Measurements from ENCODE around the gene CBX8.

Gene CBX8

GRCh38 chr17:79831265-79832217 is 34.7 kb upstream of the CBX8 start:
- TF ChIP-seq GATA3 (IDR thresholded peaks at IDR 0.05; ENCODE audit: low read depth, low read length) (no peak), GATA2 (IDR thresholded peaks at IDR 0.05; ENCODE audit: low read depth, low read length) (no peak)

DNA sequence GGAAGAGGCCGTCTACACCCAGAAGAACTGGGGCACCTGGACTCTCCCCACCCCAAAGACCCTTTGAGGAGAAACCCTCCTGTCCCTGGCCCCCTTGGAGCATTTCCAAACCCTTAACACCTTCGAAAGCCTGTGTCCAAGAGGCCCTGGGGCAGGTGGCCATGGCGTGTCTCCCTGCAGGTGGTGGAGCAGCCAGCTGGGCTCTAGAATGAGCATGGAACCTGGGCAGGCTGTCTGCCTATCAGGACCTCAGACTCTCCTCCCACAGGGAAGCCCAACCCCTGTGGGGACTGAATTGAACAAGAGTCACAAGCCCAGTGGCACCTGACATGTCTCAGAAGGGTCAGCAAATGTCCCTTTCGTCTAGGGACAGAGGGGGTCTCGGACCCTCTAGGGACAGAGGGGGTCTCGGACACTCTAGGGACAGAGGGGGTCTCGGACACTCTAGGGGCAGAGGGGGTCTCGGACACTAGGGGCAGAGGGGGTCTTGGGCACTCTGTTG is 33.9 kb upstream of the CBX8 start:
- TF ChIP-seq GATA2 (IDR thresholded peaks at IDR 0.05; ENCODE audit: low read depth, low read length) (no peak), GATA3 (IDR thresholded peaks at IDR 0.05; ENCODE audit: low read depth, low read length) (no peak)

GRCh38 chr17:79830303-79830702 is 33.4 kb upstream of the CBX8 start:
- TF ChIP-seq GATA2 (IDR thresholded peaks at IDR 0.05; ENCODE audit: low read depth, low read length) (no peak), GATA3 (IDR thresholded peaks at IDR 0.05; ENCODE audit: low read depth, low read length) (no peak)

DNA sequence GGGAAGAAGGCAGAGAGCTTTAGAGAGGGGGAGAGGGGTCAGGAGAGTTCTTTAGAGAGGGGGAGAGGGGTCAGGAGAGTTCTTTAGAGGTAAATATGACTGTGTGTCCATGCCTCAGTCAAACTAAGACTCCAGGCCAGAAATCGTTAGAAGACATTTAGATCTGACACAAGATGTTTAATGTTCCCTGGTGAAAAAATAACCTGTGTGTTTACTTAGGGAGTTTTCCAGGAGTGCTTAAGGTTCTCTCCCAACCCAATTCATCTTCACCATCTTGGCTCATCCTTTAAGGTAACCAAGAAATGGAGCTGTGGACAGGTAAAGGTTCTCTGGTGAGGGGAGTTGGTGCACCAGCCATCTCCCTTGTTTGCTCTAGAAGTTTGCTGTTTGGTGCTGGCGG is 32.6 kb upstream of the CBX8 start:
- no peak for TF ChIP-seq GATA3 (IDR thresholded peaks at IDR 0.05; ENCODE audit: low read depth, low read length)
- no peak for TF ChIP-seq GATA2 (IDR thresholded peaks at IDR 0.05; ENCODE audit: low read depth, low read length)

GRCh38 chr17:79829004-79829403 is 32.1 kb upstream of the CBX8 start:
- TF ChIP-seq GATA3 (IDR thresholded peaks at IDR 0.05; ENCODE audit: low read depth, low read length), result no peak
- no peak for TF ChIP-seq GATA2 (IDR thresholded peaks at IDR 0.05; ENCODE audit: low read depth, low read length)

GRCh38 chr17:79826841-79827578 is 30.1 kb upstream of the CBX8 start:
- TF ChIP-seq GATA2 (IDR thresholded peaks at IDR 0.05; ENCODE audit: low read depth, low read length) (no peak), GATA3 (IDR thresholded peaks at IDR 0.05; ENCODE audit: low read depth, low read length) (no peak)

- TF ChIP-seq GATA2 (IDR thresholded peaks at IDR 0.05; ENCODE audit: low read depth, low read length) (no peak), GATA3 (IDR thresholded peaks at IDR 0.05; ENCODE audit: low read depth, low read length) (no peak)
Observed at GRCh38 chr17:79826204-79826680, 29.4 kb upstream of the CBX8 start.

DNA sequence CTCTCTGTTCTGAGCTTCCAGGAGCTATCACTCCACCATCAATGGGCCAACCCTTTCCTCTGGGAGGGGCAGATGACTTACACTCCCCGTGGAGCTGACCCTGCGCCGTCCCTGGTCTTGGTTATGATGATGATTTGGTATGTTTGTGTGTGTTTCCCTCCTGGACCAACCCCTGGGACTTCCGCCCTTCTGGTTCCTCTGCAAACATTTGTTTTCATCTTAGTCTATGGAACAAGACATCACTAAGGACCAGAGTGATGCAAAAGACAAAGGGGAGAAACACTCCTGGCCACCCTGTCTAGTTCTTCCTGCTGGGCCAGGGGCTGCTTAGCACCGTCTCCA is 28.7 kb upstream of the CBX8 start:
- TF ChIP-seq GATA2 (IDR thresholded peaks at IDR 0.05; ENCODE audit: low read depth, low read length) (no peak), GATA3 (IDR thresholded peaks at IDR 0.05; ENCODE audit: low read depth, low read length) (no peak)

- no peak for TF ChIP-seq GATA3 (IDR thresholded peaks at IDR 0.05; ENCODE audit: low read depth, low read length)
- TF ChIP-seq GATA2 (IDR thresholded peaks at IDR 0.05; ENCODE audit: low read depth, low read length), result no peak
Observed at GRCh38 chr17:79824893-79825579, 28.2 kb upstream of the CBX8 start.

DNA sequence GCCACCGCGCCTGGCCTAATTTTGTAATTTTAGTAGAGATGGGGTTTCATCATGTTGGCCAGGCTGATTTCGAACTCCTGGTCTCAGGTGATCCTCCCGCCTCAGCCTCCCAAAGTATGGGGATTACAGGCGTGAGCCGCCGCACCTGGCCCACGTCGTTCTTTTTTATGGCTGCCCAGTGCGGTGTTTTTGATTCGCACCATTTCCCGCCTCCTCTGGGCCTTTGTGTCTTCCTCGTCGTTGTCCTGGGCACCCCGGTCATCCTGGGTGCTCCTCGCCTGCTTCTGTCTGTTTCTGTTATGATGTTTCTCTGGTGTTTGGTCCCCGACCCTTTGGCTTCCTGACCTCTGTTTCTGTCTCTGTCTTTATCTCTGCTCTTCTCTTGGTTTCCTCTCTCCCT is 27.4 kb upstream of the CBX8 start:
- TF ChIP-seq GATA3 (IDR thresholded peaks at IDR 0.05; ENCODE audit: low read depth, low read length), result no peak
- TF ChIP-seq GATA2 (IDR thresholded peaks at IDR 0.05; ENCODE audit: low read depth, low read length), result no peak

DNA sequence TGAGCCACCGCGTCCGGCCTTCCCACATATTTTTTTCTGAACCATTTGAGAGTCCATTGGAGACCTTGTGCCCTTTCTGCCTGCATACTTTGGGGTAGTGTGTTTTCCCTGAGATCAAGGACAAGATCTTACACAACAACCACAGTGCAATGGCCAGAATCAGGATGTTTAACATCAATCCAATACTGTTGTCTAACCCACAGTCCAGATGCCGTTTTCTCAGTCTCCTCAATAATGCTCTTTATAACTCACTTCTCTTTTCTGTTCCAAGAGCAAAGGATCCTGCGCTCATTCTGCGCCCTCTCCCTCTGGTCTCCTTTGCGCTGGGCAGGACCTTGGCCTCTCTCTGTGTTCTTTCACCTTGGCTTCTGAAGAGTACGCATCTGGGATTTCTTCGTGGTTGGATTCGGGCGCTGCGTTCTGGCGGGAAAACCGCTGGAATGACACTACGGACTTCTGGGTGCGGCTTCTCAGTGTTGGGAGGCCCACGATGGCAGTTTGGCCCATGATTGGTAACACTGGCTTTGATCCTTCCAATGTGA is 25.8 kb upstream of the CBX8 start:
- no peak for TF ChIP-seq GATA3 (IDR thresholded peaks at IDR 0.05; ENCODE audit: low read depth, low read length)
- no peak for TF ChIP-seq GATA2 (IDR thresholded peaks at IDR 0.05; ENCODE audit: low read depth, low read length)

DNA sequence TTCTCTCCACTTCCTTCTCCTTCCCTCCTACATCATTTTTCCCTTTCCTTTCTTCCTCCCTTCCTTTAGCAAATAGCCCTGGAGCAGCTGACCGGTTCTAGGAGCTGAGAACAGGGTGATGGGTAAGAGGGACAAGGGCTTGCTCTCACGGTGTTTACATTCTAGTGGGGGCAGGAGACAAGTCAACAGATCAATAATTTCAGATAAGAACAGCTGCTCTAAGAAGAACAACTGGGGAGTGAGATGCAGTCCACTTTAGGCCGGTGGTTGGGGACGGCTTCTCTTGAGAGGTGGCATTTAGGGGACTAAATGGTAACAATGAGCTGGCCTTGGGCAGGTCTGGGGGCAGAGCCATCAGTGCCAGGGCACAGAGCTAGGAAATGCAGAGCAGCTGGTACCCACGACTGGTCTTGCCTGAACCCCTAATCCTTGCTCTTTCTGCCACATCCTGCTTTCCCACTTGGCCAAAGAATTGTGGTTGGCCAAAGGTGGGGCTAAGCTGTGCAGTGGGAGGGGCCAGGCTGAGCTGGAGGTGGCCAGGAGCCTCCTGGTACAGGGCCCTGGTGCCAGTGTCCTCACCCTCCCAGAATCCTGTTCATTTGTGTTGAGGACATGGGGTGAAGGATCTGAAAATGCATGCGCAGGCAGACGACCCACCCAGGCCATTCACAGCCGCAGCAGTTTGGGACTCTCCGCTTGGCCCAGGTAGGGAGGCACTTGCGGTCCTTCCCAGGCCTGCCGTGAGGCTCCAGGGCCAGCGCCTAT is 24.6 kb upstream of the CBX8 start:
- TF ChIP-seq GATA3 (IDR thresholded peaks at IDR 0.05; ENCODE audit: low read depth, low read length), result no peak
- TF ChIP-seq GATA2 (IDR thresholded peaks at IDR 0.05; ENCODE audit: low read depth, low read length), result no peak

GRCh38 chr17:79820959-79821330 is 24.1 kb upstream of the CBX8 start:
- TF ChIP-seq GATA3 (IDR thresholded peaks at IDR 0.05; ENCODE audit: low read depth, low read length) (no peak), GATA2 (IDR thresholded peaks at IDR 0.05; ENCODE audit: low read depth, low read length) (no peak)

Data from SH-SY5Y (cell line).